GM19240 (cell line): ENCODE measurements around the gene GNA15.

ENCODE experiments used
- DNase-seq: peaks from one replicate; pipeline ENCODE4 v3.0.0; 2011; ENCODE audit warnings: low spot score; ENCODE audit not compliant: insufficient read length

GNA15 gene

DNA sequence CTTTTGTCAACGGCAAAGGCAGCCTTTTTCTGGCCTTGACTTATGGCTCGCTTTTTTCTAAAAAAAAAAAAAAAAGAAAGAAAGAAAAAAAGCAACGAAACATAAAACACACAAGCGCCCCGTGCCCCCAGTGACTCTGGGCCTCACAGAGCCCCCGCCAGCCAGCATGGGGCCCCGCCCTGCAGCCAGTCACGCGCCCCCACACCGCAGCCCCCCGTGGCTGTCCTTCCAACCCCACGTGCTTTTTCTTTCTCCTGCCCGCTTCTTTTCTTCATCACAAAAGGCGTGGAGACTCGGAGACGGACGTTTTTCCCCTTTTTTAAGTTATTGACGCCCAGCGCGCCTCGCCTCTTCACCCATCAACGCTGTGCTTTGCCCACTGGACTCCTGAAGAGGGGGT is 14.4 kb upstream of the GNA15 start:
- DNase-seq = no peak

GRCh38 chr19:3121821-3122511 is 13.9 kb upstream of the GNA15 start:
- no peak for DNase-seq

DNA sequence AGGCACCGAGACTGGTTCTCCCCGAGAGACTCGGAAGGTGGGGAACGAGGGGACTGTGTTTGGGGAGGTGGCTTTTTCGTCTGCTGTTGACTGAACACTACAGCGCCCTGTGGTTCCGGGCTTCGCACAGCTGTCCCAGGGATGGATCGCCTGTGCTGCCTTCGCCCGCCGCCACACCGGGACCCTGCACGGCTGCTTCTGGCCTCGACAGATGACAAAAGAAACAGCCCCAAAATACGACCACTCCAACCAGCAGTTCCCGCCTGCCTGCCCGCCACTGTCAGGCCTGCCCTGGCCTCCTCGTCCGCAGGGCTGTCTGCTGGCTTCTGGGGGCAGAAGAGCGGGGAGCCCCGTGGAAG is 13.3 kb upstream of the GNA15 start:
- DNase-seq = no peak

- no peak for DNase-seq
Measured at GRCh38 chr19:3123088-3123721, 12.6 kb upstream of the GNA15 start.

- DNase-seq = no peak
Measured at GRCh38 chr19:3123956-3124355, 11.9 kb upstream of the GNA15 start.

- no peak for DNase-seq
Measured at GRCh38 chr19:3124630-3125029, 11.2 kb upstream of the GNA15 start.

DNA sequence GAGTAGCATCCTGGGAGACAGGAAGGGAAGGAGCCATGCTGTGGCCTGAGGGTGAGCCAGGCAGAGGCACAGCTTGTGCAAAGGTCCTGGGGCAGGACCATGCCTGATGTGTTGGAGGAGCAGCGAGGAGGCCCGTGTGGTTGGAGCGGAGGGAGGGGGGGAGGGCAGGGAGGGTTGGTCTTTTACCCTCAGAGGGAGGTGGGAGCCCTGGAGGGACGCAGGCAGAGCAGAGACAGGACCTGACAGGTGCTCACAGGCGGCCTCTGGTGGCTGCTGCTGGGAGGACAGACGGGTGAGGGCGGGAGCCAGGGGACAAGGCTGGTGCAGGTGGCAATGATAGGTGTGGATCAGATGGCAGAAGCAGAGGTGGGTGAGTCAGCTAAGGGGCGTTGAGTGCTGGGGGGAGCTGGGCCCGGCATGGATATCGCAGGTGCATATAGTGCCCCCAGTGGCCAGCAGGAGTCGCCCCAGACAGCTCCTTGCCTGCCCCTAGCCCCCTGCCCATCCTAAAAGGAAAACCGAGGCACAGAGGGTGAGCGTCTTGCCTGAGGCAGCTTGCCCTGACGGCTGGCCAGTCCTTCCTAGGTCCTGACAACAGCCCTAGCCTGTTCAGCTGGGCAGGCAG is 9.8 kb upstream of the GNA15 start:
- peak; percentile 88 for DNase-seq

DNA sequence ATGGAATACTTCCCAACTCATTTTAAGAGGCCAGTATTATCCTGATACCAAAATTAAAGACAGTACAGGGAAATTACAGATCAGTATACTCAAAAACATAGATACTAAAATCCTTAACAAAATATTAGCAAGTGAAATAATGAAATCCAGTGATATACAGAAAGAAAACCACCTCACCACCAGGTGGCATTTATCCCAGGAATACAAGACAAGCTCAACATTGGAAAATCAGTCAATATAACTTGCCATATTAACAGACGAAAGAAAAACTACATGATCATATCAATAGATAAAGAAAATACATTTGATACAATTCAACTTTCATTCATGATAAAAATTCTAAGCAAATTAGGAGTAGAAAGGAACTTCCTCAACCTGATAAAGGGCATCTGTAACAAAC is 6.7 kb upstream of the GNA15 start:
- no peak for DNase-seq

DNA sequence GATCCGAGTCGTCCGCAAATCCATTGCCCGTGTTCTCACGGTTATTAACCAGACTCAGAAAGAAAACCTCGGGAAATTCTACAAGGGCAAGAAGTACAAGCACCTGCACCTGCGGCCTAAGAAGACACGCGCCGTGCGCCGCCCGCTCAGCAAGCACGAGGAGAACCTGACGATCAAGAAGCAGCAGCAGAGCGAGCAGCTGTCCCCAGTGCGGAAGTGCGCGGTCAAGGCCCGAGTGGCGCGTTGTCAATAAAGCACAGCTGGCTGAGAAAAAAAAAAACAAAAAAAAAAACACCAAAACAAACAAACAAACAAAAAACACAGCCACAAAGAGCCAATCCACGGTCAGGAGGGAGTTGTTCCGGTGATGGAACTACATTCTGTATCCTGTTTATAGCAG is 4.7 kb upstream of the GNA15 start:
- DNase-seq = no peak

DNA sequence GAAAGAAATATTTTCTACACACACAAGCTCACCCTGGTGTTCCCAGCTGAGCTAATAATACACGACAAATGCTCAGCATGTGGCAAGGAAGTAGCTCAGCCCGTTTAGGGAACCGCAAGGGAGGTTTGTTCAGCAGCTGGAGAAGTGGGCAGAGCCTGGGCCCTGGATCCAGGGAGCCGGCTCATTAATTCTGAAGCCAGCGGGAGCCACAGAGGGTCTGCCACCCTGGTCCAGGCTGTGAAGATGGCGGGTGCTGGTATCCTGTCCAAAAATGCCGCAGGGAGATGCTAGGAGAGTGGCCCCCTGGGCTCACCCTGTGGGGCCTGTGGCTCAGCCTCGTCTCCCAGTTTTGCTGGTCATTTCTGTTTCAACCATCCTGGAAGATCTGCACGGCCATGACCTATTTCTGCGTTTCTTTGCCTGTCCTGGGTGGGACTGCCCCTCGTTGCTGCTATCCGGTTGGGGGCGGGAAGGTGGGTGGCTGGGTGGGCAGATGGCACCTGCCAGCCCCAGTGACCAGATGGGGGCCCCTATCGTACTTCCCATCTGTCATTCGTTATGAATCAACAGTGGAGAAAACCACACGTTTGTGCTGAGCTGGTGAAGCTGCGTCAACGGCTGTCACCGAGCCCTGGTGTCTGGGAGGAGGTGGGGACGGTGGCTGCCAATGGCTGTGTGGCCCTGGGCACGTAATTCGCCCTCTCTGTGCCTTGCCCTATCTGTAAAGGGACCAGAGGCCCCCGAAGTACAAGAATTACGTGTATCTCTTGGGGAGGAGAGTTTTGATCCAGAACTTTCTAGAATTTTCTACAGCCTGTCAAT is 2.7 kb upstream of the GNA15 start:
- DNase-seq = peak; percentile 63

GRCh38 chr19:3133793-3134116 is 2.1 kb upstream of the GNA15 start:
- no peak for DNase-seq

DNA sequence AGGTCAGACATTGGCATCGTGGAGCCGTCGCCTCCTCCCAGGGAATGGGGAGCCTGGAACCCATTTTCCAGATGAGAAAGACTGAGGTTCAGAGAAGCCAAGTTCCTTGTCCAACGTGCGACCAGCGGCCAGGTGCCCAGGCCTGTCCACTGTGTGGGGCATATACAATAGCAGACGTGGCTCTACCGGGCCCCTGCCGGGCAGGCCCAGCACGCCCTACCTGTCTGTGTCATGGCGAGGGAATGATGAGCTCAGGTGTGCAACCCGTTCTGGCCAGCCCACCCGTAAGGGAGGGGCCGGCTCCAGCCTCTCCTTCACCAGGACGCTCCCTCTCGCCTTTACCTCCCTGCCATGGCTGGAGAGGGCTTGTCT is 837 bp downstream of the GNA15 start:
- DNase-seq = no peak

- no peak for DNase-seq
Measured at GRCh38 chr19:3137119-3137518, 1.3 kb downstream of the GNA15 start.

DNA sequence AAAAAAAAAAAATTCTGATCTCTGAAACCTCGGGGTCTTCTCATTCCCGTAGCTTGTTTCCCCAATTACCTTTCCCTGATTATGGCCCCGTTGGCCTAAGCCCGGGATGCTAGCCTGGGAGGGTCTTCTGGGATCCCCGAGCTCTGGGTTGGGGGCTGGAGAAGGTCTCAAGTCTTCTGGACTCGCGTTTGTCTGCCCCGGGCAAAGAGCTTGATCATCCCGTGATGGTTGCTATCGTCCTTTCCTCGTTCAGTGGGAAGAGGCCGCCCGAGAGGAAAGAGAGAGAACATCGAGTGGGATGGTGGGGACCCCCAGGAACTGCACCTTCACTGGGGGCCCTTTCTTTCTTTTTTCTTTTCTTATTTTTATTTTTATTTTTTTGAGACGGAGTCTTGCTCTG is 2.4 kb downstream of the GNA15 start:
- no peak for DNase-seq

- no peak for DNase-seq
Measured at GRCh38 chr19:3140667-3141038, 4.8 kb downstream of the GNA15 start.

DNA sequence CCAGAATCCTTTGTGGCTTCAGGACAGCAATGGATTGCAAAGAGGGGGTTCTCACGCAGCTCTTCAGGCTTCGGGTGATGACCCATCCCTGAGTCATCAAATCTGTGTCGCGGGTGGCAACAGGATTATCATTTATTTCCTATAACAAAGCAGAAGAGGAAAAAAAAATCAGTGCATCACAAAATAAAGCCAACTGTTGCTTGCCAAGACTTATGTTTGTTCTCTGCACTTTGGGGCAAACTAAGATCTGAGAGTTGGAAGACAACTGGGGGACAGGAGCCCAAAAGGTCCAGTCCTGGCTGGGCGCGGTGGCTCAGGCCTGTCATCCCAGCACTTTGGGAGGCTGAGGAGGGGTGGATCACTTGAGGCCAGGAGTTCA is 6.4 kb downstream of the GNA15 start:
- no peak for DNase-seq

DNA sequence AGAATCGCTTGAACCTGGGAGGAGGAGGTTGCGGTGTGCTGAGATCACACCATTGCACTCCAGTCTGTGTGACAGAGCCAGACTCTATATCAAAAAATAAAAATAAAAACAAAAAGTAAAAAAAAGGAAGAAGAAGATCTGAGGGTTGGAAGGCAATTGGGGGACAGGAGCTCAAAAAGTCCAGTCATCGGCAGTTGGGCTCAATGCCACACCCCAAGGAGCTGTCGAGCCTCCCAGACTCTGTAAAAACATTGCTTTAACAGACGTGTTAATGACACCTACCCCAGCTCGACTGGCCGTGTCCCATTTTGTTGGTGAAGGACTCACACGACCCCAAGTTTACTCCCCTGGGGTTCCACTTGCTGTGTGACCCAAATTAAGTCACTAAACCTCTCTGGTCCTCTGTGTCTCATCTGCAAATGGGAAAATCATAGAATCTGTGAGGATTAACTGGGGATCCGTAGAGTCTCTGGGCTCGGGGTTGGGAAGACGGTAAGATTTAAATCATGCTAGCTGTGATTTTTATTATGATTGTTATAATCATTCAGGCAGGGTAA is 7.0 kb downstream of the GNA15 start:
- no peak for DNase-seq

DNA sequence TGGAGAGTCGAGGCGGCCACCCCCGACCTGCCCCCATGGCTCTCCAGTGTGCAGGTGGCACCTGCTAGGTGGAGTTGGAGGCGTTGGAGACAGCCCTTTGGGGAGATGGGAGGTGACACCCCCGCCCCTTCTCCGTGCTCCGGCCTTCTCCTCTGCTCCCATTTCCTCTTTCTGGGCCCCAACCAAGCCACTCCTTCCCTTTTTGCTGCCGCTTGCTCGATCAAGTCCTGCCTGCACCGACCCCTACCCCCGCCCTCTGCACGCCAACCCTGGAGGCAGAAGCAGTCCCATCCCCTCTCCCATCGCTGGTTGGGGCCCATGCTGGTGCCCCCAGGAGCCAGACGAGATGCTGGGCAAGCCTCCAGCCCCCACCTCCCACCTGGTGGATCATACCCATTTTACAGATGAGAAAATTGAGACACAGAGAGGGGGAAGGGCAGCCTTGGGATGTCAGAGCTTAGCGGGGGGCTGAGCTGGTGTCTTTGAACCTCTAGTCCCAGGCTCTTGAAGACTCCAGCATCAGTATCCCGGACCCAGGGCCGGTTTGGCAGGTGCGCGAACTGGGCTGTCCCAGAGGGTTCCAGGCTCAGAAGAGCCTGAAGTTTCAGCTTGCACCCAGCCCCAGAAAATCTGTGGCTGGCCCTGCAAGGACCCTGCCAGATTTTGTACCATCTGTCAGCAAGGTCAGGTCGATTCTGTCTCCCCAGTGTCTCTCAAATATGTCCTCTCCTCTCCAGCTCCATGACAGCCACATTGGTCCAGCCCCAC is 10.3 kb downstream of the GNA15 start:
- no peak for DNase-seq

DNA sequence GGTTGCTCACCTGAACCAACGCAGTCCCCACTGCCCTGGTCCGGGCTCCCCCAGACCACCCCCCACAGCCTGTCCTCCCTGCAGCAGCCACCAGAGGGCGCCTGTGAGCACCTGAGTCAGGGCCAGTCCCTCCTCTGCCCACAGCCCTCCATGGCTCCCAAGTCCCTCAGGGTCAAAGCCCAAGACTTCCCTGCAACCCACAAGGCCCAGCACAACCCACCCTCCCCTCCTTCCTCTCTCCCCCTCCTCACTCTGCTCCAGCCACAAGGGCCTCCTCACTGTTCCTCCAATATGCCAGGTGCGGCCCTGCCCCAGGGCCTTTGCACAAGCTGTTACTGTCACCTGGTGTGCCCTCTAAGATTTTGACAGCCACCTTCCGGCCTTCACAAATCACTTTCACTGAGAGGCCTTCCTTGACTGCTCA is 10.9 kb downstream of the GNA15 start:
- DNase-seq = no peak

- DNase-seq = no peak
Measured at GRCh38 chr19:3148503-3148902, 12.7 kb downstream of the GNA15 start.

GRCh38 chr19:3149089-3149488 is 13.3 kb downstream of the GNA15 start:
- DNase-seq = no peak
